K562 (cell line): ENCODE data around the gene GCDH. TPM values are rescaled to one million over a fixed set of nuclear protein-coding genes. Genes with fewer than 3 reads are reported as not detected.

Source experiments
- CTBP1 ChIP-seq: fragments of 450-650 bp; IDR thresholded peaks from 2 replicates; pipeline ENCODE4 v1.6.1; 2016; ENCODE audit warnings: borderline replicate concordance
- DPF2 ChIP-seq: fragments of 450-650 bp; IDR thresholded peaks from 2 replicates; pipeline ENCODE4 v1.6.1; 2016
- FOSL1 ChIP-seq: fragments of 200-800 bp; sonication (Bioruptor generic); conservative IDR thresholded peaks from 2 replicates; pipeline ENCODE4 v1.6.1; 2016; ENCODE audit warnings: missing genetic modification characterization, missing compliant biosample characterization
- FOXO4 ChIP-seq: fragments of 450-650 bp; formaldehyde crosslinking; IDR thresholded peaks from 2 replicates; pipeline ENCODE4 v1.4.0; 2020; ENCODE audit warnings: mild to moderate bottlenecking, moderate library complexity
- HNRNPUL1 ChIP-seq: fragments of 200-400 bp; formaldehyde crosslinking; IDR thresholded peaks from 2 replicates; pipeline ENCODE4 v1.6.1; 2017; ENCODE audit warnings: low read length
- ID3 ChIP-seq, 2 experiments: fragments of 250-450 bp in 1 of 2; fragments of 450-650 bp in 1 of 2; sonication (Bioruptor Pico) in 1 of 2; IDR thresholded peaks; 2 replicates each; pipeline versions ENCODE4 v1.6.1 to v1.8.0; 2016 to 2021; ENCODE audit warnings: mild to moderate bottlenecking in 2 of 2, moderate library complexity in 2 of 2, missing compliant biosample characterization in 1 of 2, missing genetic modification characterization in 1 of 2
- KLF6 ChIP-seq: fragments of 250-450 bp; sonication (Bioruptor Pico); IDR thresholded peaks from 2 replicates; pipeline ENCODE4 v1.4.0; 2020; ENCODE audit warnings: mild to moderate bottlenecking, moderate library complexity, borderline replicate concordance
- MCM5 ChIP-seq: fragments of 450-650 bp; IDR thresholded peaks from 2 replicates; pipeline ENCODE4 v1.6.1; 2016; ENCODE audit warnings: low read depth
- MECOM ChIP-seq: fragments of 250-450 bp; sonication (Bioruptor Pico); IDR thresholded peaks from 2 replicates; pipeline ENCODE4 v1.8.0; 2022; ENCODE audit warnings: inconsistent platforms
- MTF1 ChIP-seq: fragments of 250-450 bp; sonication (Bioruptor Pico); IDR thresholded peaks from 2 replicates; pipeline ENCODE4 v1.9.0; 2021; ENCODE audit warnings: moderate library complexity, mild to moderate bottlenecking, inconsistent platforms, borderline replicate concordance
- NCOA1 ChIP-seq: fragments of 450-650 bp; IDR thresholded peaks from 2 replicates; pipeline ENCODE4 v1.6.1; 2016; ENCODE audit warnings: low read depth
- SLC30A9 ChIP-seq: fragments of 250-450 bp; sonication (Bioruptor Pico); IDR thresholded peaks from 2 replicates; pipeline ENCODE4 v1.8.0; 2022; ENCODE audit warnings: mild to moderate bottlenecking, moderate library complexity
- TCF7L2 ChIP-seq: fragments of 150-350 bp; IDR thresholded peaks from 2 replicates; pipeline ENCODE4 v1.6.1; 2016; ENCODE audit warnings: low read depth, mild to moderate bottlenecking, low read length, moderate library complexity
- TEAD2 ChIP-seq: fragments of 450-650 bp; IDR thresholded peaks from 2 replicates; pipeline ENCODE4 v1.6.1; 2016; ENCODE audit warnings: missing genetic modification characterization, control low read depth, missing compliant biosample characterization
- UBTF ChIP-seq, 2 experiments: IDR thresholded peaks; 2 replicates each; pipeline ENCODE4 v1.6.1; 2012; ENCODE audit warnings: improper control_type of control experiment in 2 of 2, low read depth in 2 of 2, low read length in 2 of 2, borderline replicate concordance in 1 of 2
- YY1 ChIP-seq, 3 experiments: IDR thresholded peaks; 2 replicates each; pipeline ENCODE4 v1.6.1; 2011; ENCODE audit warnings: low read length in 2 of 3, mild to moderate bottlenecking in 2 of 3, moderate library complexity in 2 of 3, borderline replicate concordance in 1 of 3, control low read depth in 1 of 3, low read depth in 1 of 3; ENCODE audit not compliant: insufficient read depth in 3 of 3, insufficient replicate concordance in 2 of 3, control insufficient read depth in 1 of 3, insufficient read length in 1 of 3; ENCODE audit errors: extremely low read depth in 1 of 3
- ZNF24 ChIP-seq: fragments of 450-650 bp; IDR thresholded peaks from 2 replicates; pipeline ENCODE4 v1.6.1; 2016
- ZNF512 ChIP-seq: IDR thresholded peaks from 2 replicates; pipeline ENCODE4 v1.6.1; 2016; ENCODE audit warnings: missing genetic modification characterization, missing compliant biosample characterization
- ZNF707 ChIP-seq: fragments of 250-450 bp; sonication (Bioruptor Pico); conservative IDR thresholded peaks from 2 replicates; pipeline ENCODE4 v1.8.0; 2022; ENCODE audit warnings: inconsistent platforms, mild to moderate bottlenecking, moderate library complexity
- polyA plus RNA-seq, 8 experiments: library from polyadenylated mRNA; depleted of rRNA in 4 of 8; stranded (reverse) in 5 of 8; unstranded in 3 of 8; fragments of >200 nt; fragmentation: Nextera tagmentation in 2 of 8; fragmentation: Illumina TruSeq in 1 of 8; extraction: Ambion mirVana in 2 of 8; extraction: Trizol in 1 of 8; gene quantifications; 2 replicates each; pipeline versions ENCODE4 v1.2.1 to v1.2.3, GENCODE V29; 2011 to 2014; ENCODE audit warnings: inconsistent platforms in 1 of 8, missing spikeins in 1 of 8
- total RNA-seq, 7 experiments: library from RNA; depleted of rRNA in 6 of 7; stranded (reverse); fragments of >200 nt in 6 of 7; fragmentation: Illumina TruSeq in 2 of 7; extraction: Trizol in 2 of 7; gene quantifications; 2 replicates each; pipeline versions ENCODE4 v1.2.1 to v1.2.3, GENCODE V29; 2011 to 2021; ENCODE audit warnings: low replicate concordance in 1 of 7
- TF ChIP-seq, protein P1 (sequence below): sonication (generic); formaldehyde crosslinking; IDR thresholded peaks from 2 replicates; pipeline ENCODE4 v1.9.0; 2022; ENCODE audit warnings: mild to moderate bottlenecking, missing genetic modification reagents

GCDH gene
- total and polyA plus RNA-seq, 9 of the 15 experiments (the other 6 are each of a cell fraction or from before 2014, with no cell fraction given) = 2.9 to 50.8 (median 19.1) TPM

DNA sequence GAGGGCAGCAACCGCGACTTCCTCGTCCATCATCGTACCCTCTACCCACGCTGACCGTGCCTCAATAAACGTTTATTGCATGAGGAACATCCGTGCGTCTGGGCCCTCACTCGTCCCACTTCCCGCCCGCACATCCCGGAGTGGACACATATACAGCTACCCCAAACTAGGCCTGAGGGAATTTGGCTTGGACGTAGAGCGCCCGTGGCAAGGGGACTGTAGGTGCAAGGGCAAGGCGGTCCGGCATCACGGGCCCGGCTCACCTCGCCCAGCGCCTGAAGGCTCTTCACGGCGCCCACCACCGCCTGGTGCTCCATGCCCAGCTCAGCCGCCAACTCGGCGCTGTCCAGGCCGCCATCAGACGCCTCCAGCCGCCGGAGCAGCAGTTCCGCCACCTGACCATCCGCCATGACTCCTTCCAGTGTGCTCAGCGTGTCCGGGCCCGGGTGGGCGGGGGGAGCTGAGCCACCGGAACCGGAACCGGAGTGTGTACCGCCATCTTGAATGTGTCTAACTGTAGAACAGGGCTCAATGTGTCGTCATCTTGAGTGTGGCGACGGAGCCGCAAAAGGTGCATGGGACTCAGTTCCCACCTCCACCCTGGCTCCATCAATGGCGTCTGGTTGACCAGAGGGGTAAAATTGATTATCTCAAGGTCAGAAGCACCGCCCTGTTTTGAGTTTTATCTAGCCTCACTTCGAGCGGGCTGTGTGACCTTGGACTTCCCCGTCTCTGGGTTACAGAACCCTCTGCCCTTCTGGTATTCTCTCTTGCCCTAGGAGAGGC, 42.5 kb downstream of the GCDH start, which contains the start of gene FARSA (continued):
- TF ChIP-seq ZNF512 (tag) = no peak
- no peak for TF ChIP-seq TEAD2 (tag)
- no peak for TF ChIP-seq SLC30A9 (CRISPR knock-in tag)
- no peak for TF ChIP-seq FOXO4 (CRISPR knock-in tag)
- TF ChIP-seq HNRNPUL1 = no peak
- no peak for TF ChIP-seq ZNF707 (CRISPR knock-in tag)
- TF ChIP-seq ID3 (CRISPR knock-in tag; IDR thresholded peaks at IDR 0.05) = no peak
- peak; percentile 29; the same call in 1 of the 2 replicates for TF ChIP-seq ID3 (tag; IDR thresholded peaks at IDR 0.05)
- TF ChIP-seq NCOA1 = no peak
- TF ChIP-seq MECOM (CRISPR knock-in tag) = no peak
- 0 out of 4 replicates have a peak, but pooled peaks of 1 of the 2 experiments have one; percentile 49 for TF ChIP-seq UBTF (IDR thresholded peaks at IDR 0.05; ENCODE audit: borderline replicate concordance in 1 of 2, low read depth in 2 of 2, low read length in 2 of 2)
- peak; percentile 16; the same call in 1 of the 2 replicates for TF ChIP-seq FOSL1 (tag)
- TF ChIP-seq MCM5 = no peak
- TF ChIP-seq CTBP1 = peak; percentile 14; the same call in 1 of the 2 replicates
- TF ChIP-seq YY1 (IDR thresholded peaks at IDR 0.05; ENCODE audit: borderline replicate concordance in 1 of 3, control insufficient read depth in 1 of 3, extremely low read depth in 1 of 3, insufficient read depth in 3 of 3, insufficient read length in 1 of 3, insufficient replicate concordance in 2 of 3, low read depth in 1 of 3, low read length in 2 of 3) = peak; percentile 99 to 100 (median 100)
- TF ChIP-seq, protein P1, sequence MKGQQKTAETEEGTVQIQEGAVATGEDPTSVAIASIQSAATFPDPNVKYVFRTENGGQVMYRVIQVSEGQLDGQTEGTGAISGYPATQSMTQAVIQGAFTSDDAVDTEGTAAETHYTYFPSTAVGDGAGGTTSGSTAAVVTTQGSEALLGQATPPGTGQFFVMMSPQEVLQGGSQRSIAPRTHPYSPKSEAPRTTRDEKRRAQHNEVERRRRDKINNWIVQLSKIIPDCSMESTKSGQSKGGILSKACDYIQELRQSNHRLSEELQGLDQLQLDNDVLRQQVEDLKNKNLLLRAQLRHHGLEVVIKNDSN (CRISPR knock-in tag) = peak; percentile 71
- TF ChIP-seq TCF7L2 = no peak
- TF ChIP-seq DPF2 = no peak
- no peak for TF ChIP-seq ZNF24
- TF ChIP-seq MTF1 = no peak
- no peak for TF ChIP-seq KLF6 (CRISPR knock-in tag)
